Adrenal gland (tissue), 12 donors: Measurements from ENCODE around the gene ATP9A. TPM values are rescaled to one million over a fixed set of nuclear protein-coding genes. Genes with fewer than 3 reads are reported as not detected.
"Not testable (repeated sequence)": the region's sequence is repeated elsewhere in the genome, so short reads cannot be mapped to it uniquely, and the experiment has no call there.

Source experiments
- DNase-seq, 7 donors: peaks; one replicate each; pipeline ENCODE4 v3.0.0-alpha.2; 2019 to 2020
- H3K27ac ChIP-seq, 5 donors: fragments of 200-600 bp; sonication (generic) in 4 of 5; 1 replicate in 3 of 5; 2 replicates in 2 of 5; pipeline versions ENCODE4 v1.5.1 to v1.8.0; 2016 to 2020; ENCODE audit warnings: mild to moderate bottlenecking in 1 of 5
- H3K27me3 ChIP-seq: fragments of 200-600 bp; 2 replicates; pipeline ENCODE4 v1.8.0; 2021
- H3K36me3 ChIP-seq, 2 donors: fragments of 200-600 bp; replicated peaks in 1 of 2; 1 replicate in 1 of 2; 2 replicates in 1 of 2; pipeline versions ENCODE4 v1.5.1 to v1.8.0; 2018 to 2022
- H3K4me1 ChIP-seq, 2 donors: fragments of 200-600 bp; replicated peaks in 1 of 2; 1 replicate in 1 of 2; 2 replicates in 1 of 2; pipeline versions ENCODE4 v1.5.1 to v1.8.0; 2018 to 2021
- H3K4me3 ChIP-seq, 4 donors: fragments of 200-600 bp; sonication (generic) in 3 of 4; one replicate each; pipeline ENCODE4 v1.5.1; 2016 to 2018
- H3K9me3 ChIP-seq, 3 donors: fragments of 200-600 bp; sonication (generic) in 1 of 3; replicated peaks in 1 of 3; 1 replicate in 2 of 3; 2 replicates in 1 of 3; pipeline versions ENCODE4 v1.5.1 to v1.8.0; 2016 to 2021
- CTCF ChIP-seq, 6 experiments: fragments of 450-650 bp in 4 of 6; fragments of 200-600 bp in 2 of 6; sonication (generic) in 1 of 6; IDR thresholded peaks; 1 replicate in 5 of 6; 2 replicates in 1 of 6; pipeline versions ENCODE4 v1.5.1 to v1.8.0; 2016 to 2021; ENCODE audit warnings: antibody characterized with exemption in 6 of 6, mild to moderate bottlenecking in 2 of 6, moderate library complexity in 1 of 6
- POLR2A ChIP-seq, 2 donors: fragments of 450-650 bp; IDR thresholded peaks; one replicate each; pipeline ENCODE4 v1.6.1; 2017; ENCODE audit warnings: antibody characterized with exemption in 2 of 2, mild to moderate bottlenecking in 2 of 2, moderate library complexity in 1 of 2
- WGBS, 4 donors: extraction: QIAGEN DNeasy Blood & Tissue Kit in 2 of 4; methylation state at CpG; one replicate each; pipeline versions ENCODE4 v1.1.5 to v1.1.7; 2013 to 2017; 5-methylcytosine and 5-hydroxymethylcytosine counted together
- intact Hi-C, 2 donors: fragments of 100-400 bp; cut with DNase I; formaldehyde crosslinking; loops; one replicate each; pipeline versions ENCODE4 v1.14.1 to v1.15.0; 2022 to 2023
- polyA plus RNA-seq, 3 donors: library from polyadenylated mRNA; stranded (reverse); fragments of 200-250 nt in 2 of 3; fragments of 350-450 nt in 1 of 3; fragmentation: Illumina TruSeq in 1 of 3; extraction: RNeasy Lipid Tissue Mini Kit (QIAGEN cat#74804) in 1 of 3; gene quantifications; one replicate each; pipeline ENCODE4 v1.2.3, GENCODE V29; 2013 to 2014
- total RNA-seq, 9 donors: library from RNA; depleted of rRNA in 4 of 9; stranded (reverse); fragments of >200 nt in 4 of 9; fragments of 120-200 nt in 1 of 9; fragmentation: NEBNext Ultra II Directional in 1 of 9; extraction: Animal tissue kit (Norgen Biotek cat#: 25700) in 1 of 9; gene quantifications; one replicate each; pipeline versions ENCODE4 v1.1.0 to v1.2.4, GENCODE V29; 2013 to 2023
- donor health status: healthy with polysubstance abuse.
- donor health status: Bipolar disorder and iron deficiency.
- donor health status: DM: yes; HTN: yes; CAD: no.
- donor health status: DM: no; HTN: no; CAD: no.
- donor health status: DM: no; HTN: no; CAD: no.
- donor health status: DM: yes; HTN: yes; CAD: no.

Gene ATP9A
- total and polyA plus RNA-seq, 12 donors, result 3.7 to 34.5 (median 16.7) TPM

- H3K36me3 ChIP-seq, result no peaks in the 10 kb centered on the region
- H3K4me3 ChIP-seq, result no peak overlapping the region
- H3K9me3 ChIP-seq, result no peaks in the 10 kb centered on the region
- no peak for DNase-seq
- no peaks in the 10 kb centered on the region for H3K4me1 ChIP-seq
- 76 to 97% (median 91%) methylated on average over 3 of the region's 3 CpGs for WGBS, 4 donors
- no peaks in the 10 kb centered on the region for H3K27me3 ChIP-seq
- intact Hi-C loops, result no loop called here
- no peak overlapping the region for H3K27ac ChIP-seq
- TF ChIP-seq CTCF (IDR thresholded peaks at IDR 0.05) (no peak), POLR2A (IDR thresholded peaks at IDR 0.05) (no peak)
These were observed 106.5 kb downstream of the ATP9A start for GRCh38 chr20:51661609-51662178.

- no peak for DNase-seq
- WGBS, 4 donors, result 76 to 81% (median 78%) methylated on average over 7 of the region's 7 CpGs
- TF ChIP-seq CTCF (IDR thresholded peaks at IDR 0.05) (no peak), POLR2A (IDR thresholded peaks at IDR 0.05) (no peak)
- intact Hi-C loops, result no loop called here
- Histone ChIP-seq H3K36me3 (no peaks in the 10 kb centered on the region), H3K4me1 (no peaks in the 10 kb centered on the region), H3K4me3 (no peak overlapping the region), H3K9me3 (no peaks in the 10 kb centered on the region), H3K27me3 (no peaks in the 10 kb centered on the region), H3K27ac (no peak overlapping the region)
These were observed 107.2 kb downstream of the ATP9A start for GRCh38 chr20:51660672-51661608.

GRCh38 chr20:51659491-51660050 is 108.6 kb downstream of the ATP9A start:
- Histone ChIP-seq H3K9me3 (no peaks in the 10 kb centered on the region), H3K27ac (no peak overlapping the region), H3K27me3 (no peaks in the 10 kb centered on the region), H3K36me3 (peaks cover 0 to 4% of the 10 kb centered on the region in 2 donors), H3K4me1 (no peaks in the 10 kb centered on the region), H3K4me3 (no peak overlapping the region)
- no peak for DNase-seq
- TF ChIP-seq CTCF (IDR thresholded peaks at IDR 0.05) (no peak), POLR2A (IDR thresholded peaks at IDR 0.05) (no peak)
- intact Hi-C loops, result no loop called here
- 85 to 88% (median 85%) methylated on average over 8 of the region's 8 CpGs for WGBS, 4 donors

GRCh38 chr20:51656726-51657260 is 111.4 kb downstream of the ATP9A start:
- no peaks in the 10 kb centered on the region for H3K9me3 ChIP-seq
- DNase-seq, result no peak
- no peaks in the 10 kb centered on the region for H3K4me1 ChIP-seq
- intact Hi-C loops, result no loop called here
- no peak overlapping the region for H3K27ac ChIP-seq
- 93 to 95% (median 95%) methylated on average over 21 of the region's 21 CpGs for WGBS, 4 donors
- no peak for TF ChIP-seq POLR2A (IDR thresholded peaks at IDR 0.05)
- no peak for TF ChIP-seq CTCF (IDR thresholded peaks at IDR 0.05)
- H3K4me3 ChIP-seq, result no peak overlapping the region
- H3K36me3 ChIP-seq, result peaks cover 0 to 4% of the 10 kb centered on the region in 2 donors
- H3K27me3 ChIP-seq, result no peaks in the 10 kb centered on the region

- DNase-seq, H3K27me3 ChIP-seq, H3K36me3 ChIP-seq, H3K9me3 ChIP-seq, H3K4me3 ChIP-seq, H3K4me1 ChIP-seq, H3K27ac ChIP-seq, intact Hi-C loops: not testable (repeated sequence)
- 82 to 93% (median 87%) methylated on average over 5 of the region's 5 CpGs for WGBS, 4 donors
These were observed 112.1 kb downstream of the ATP9A start for GRCh38 chr20:51656089-51656488.
